Skeletal muscle satellite cell (primary cell): ENCODE results near the gene FGF6.

Experiments used
- H3K27me3 ChIP-seq: 2 replicates; pipeline ENCODE4 v1.7.0; 2013; ENCODE audit warnings: low read length; ENCODE audit not compliant: control insufficient read depth, insufficient read depth
- H3K36me3 ChIP-seq: 2 replicates; pipeline ENCODE4 v1.7.0; 2013; ENCODE audit warnings: mild to moderate bottlenecking, control low read depth, low read length; ENCODE audit not compliant: insufficient read depth
- H3K4me1 ChIP-seq: 2 replicates; pipeline ENCODE4 v1.7.0; 2013; ENCODE audit warnings: low read length; ENCODE audit not compliant: control insufficient read depth, insufficient read depth
- H3K4me2 ChIP-seq: 2 replicates; pipeline ENCODE4 v1.7.0; 2013; ENCODE audit warnings: mild to moderate bottlenecking, low read length
- H3K4me3 ChIP-seq: 2 replicates; pipeline ENCODE4 v1.7.0; 2013; ENCODE audit warnings: low read length
- H3K9ac ChIP-seq: 2 replicates; pipeline ENCODE4 v1.7.0; 2013; ENCODE audit warnings: mild to moderate bottlenecking, low read depth, low read length, moderate library complexity
- H3K9me3 ChIP-seq: replicated peaks from 2 replicates; pipeline ENCODE4 v1.7.0; 2013; ENCODE audit warnings: mild to moderate bottlenecking, control low read depth, low read length

Gene FGF6

DNA sequence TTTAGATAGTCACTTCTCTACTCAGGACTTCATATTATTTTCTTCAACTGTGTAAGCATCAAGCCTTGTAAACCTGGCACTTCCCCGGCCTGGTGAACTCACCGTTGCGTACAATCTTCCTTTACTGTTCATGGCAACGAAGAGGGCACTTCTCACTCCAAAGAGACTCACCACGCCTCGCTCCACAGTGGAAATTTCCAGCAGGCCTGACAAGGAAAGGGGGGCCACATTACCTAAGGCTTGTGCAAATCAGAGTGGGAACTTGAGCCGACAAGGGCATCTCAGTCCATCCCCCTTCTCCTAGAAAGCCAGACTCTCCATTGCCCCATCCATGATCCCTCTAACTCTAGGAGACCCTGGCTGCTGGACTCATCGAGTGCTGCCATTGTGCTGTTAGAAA, 1.6 kb downstream of the FGF6 start:
- no peak overlapping the region for H3K9ac ChIP-seq
- no peaks in the 10 kb centered on the region for H3K36me3 ChIP-seq

DNA sequence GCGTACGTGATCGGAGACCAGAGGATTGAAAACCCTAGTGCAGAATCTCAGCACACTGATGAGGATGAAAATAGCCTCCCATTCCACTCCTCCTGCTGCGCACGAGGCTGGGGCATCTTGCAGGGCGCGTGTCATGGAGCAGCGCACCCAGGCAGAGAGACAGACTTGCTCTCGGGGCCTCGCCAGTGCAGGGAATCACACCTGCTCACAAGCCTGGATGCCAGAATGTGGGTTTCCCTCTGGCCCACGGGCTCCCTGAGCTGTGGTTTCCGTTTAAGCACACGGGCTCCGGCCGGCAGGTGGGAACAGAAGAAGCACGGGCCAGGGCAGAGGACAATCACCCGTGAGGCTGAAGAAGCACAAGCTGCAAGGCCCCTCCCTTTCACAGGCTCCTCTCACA, 2.0 kb downstream of the FGF6 start:
- H3K4me3 ChIP-seq: no peak overlapping the region
- H3K4me2 ChIP-seq: no peak overlapping the region
- H3K36me3 ChIP-seq: no peaks in the 10 kb centered on the region
- H3K9me3 ChIP-seq: no peaks in the 10 kb centered on the region
- peaks cover 7% of the 10 kb centered on the region for H3K27me3 ChIP-seq
- peaks cover 4% of the 10 kb centered on the region for H3K4me1 ChIP-seq
- H3K9ac ChIP-seq: no peak overlapping the region

More for the DNA sequence above, 1.6 kb downstream of the FGF6 start:
- Histone ChIP-seq H3K27me3 (peaks cover 7% of the 10 kb centered on the region), H3K9me3 (no peaks in the 10 kb centered on the region), H3K4me2 (no peak overlapping the region), H3K4me3 (no peak overlapping the region), H3K4me1 (peaks cover 4% of the 10 kb centered on the region)

DNA sequence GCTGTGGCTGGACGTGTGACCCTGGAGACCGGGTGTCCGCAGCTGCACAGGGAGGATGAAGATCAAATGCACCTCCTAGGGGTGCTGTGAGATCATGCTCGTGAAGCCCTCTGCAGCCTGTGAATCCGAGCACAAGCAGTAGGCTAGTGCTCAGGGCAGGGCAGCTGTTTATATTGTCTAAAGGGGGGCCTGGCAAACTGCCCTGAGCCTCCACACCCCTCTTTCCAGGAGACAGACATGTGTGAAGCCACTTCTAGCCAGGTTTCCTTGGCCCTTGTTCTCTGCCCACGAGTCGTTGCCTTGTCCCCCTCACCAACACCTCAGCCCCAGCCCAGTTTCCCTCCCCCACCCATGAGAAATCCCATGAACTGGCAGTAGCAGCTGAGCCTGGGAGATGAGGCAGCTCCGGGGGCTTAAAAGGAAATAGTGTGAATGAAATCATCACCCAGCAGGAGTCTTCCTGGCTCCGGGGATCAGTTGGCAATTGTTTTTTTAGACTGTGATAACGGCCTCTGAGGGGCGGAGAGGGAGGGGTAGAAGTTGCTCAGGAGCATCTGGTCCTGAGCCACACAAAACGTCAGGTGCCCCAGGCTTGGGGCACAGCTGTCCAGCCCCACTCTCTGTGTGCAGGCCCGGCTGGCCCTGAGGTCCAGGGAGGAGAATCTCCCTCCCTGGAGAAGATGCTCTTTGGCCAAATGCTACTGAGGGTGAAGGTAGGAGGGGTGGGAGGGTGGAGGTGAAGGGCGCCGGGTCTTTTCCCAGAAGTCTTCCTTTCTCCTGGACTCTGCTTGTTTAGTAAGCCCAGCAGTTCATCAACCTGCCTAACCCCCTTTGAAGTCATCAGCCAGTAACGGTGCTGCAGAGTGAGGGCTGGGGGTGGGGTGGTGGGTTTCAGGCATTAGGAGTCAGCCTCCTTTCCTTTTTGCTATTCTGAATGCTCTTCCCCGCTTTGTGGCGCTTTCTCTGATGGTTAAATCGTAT, 4.0 kb downstream of the FGF6 start:
- H3K9me3 ChIP-seq: no peaks in the 10 kb centered on the region
- H3K27me3 ChIP-seq: peaks cover 3% of the 10 kb centered on the region
- no peaks in the 10 kb centered on the region for H3K36me3 ChIP-seq
- peak overlapping the region; percentile 17 for H3K4me2 ChIP-seq
- no peak overlapping the region for H3K4me3 ChIP-seq
- no peak overlapping the region for H3K9ac ChIP-seq
- peaks cover 4% of the 10 kb centered on the region for H3K4me1 ChIP-seq

DNA sequence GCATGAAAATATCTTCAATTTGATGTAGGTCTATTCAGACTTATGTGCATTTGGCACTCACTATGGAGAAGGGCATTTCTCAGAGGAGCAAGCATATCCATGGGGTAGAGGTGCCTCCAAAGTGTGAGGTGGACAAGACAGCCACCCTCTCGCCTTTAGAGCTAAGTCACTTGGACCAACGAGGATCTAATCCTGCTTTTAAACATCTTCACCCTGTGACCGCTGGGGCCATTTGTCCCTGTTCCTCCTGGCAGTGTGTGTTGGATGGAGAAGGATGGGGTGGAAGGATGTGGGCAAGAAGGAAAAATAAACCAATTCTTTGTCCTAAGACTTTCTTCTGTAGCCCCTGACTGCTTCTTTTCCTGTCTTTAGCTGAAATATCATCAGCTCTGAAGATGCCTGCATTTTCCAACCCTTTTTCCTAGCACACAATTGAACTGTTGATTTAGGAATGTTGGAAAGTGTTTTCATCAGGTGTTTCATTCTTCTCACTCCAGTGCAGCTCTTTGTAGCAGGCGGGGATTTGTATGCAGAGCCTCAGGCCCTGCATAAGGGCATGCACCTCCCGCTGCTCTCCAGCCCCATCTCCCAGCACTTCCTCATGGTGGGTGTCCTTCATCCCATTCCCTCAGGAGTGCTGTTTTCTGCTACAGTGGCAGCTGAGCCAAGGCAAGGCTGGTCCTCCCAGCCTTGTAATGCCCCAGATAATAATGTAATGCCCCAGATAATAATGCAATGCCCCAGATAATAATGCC, 5.3 kb downstream of the FGF6 start:
- Histone ChIP-seq H3K4me3 (no peak overlapping the region), H3K36me3 (no peaks in the 10 kb centered on the region), H3K4me2 (no peak overlapping the region), H3K9me3 (no peaks in the 10 kb centered on the region), H3K4me1 (peaks cover 4% of the 10 kb centered on the region), H3K9ac (no peak overlapping the region), H3K27me3 (peaks cover 3% of the 10 kb centered on the region)

DNA sequence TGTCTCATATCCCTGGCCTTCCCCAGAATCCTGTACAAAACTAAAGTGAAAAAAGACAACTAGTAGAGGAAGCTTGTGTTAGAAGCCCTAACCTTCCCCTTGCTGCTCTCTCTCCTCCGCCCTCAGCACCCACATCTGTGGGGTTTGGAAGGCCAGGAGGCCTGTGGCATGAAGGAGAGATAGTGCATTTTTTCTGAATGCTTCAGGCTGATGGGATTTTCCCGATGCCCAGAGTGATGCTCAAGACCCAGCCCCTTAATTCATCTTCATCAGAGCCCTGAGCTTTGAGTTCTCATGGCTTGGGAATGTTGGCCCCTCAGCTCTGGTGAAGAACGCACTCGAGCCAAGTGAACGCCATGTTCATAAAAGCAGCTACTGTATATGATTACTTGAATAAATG, 5.9 kb downstream of the FGF6 start:
- H3K4me3 ChIP-seq: no peak overlapping the region

DNA sequence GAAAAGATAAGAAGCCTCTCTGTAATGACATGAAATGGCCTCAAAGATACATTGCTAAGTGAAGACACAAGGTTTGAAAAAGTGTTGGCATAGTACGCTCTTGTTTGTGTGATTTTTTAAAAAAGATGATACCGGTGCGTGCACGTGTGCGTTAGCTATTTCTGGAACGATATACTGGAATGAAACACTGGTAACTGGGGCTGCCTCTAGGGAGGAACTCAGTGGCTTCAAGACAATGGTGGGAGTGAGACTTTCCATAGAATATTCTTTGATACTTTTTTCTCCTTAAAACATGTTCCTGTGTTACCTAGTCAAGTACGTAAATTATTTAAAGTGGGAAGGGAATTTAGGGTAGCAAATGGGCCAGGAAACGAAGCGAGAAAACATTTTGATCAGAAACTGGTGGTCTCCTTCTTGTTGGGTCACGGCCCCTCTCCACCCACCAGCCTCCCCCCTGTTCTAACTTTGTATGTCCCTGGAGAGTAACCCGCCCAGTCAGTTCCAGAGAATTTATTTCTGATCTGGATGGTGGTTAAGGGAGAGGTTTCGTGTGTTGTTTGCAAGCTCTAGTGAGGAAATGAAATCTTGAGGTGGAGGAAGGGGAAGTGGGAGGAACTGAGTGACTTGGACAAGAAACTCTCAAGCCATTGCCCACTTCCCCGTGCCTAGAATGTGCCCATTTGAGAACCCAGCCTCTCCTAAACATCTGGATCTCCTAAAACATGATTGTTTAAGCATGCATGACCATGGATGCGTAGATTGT, 6.6 kb downstream of the FGF6 start:
- Histone ChIP-seq H3K9ac (no peak overlapping the region), H3K4me3 (no peak overlapping the region), H3K36me3 (no peaks in the 10 kb centered on the region), H3K9me3 (no peaks in the 10 kb centered on the region), H3K27me3 (peaks cover 3% of the 10 kb centered on the region), H3K4me1 (peaks cover 4% of the 10 kb centered on the region), H3K4me2 (no peak overlapping the region)

More for the DNA sequence above, 5.9 kb downstream of the FGF6 start:
- H3K36me3 ChIP-seq: no peaks in the 10 kb centered on the region
- peaks cover 4% of the 10 kb centered on the region for H3K4me1 ChIP-seq
- H3K4me2 ChIP-seq: no peak overlapping the region
- peaks cover 3% of the 10 kb centered on the region for H3K27me3 ChIP-seq
- no peaks in the 10 kb centered on the region for H3K9me3 ChIP-seq
- H3K9ac ChIP-seq: no peak overlapping the region

DNA sequence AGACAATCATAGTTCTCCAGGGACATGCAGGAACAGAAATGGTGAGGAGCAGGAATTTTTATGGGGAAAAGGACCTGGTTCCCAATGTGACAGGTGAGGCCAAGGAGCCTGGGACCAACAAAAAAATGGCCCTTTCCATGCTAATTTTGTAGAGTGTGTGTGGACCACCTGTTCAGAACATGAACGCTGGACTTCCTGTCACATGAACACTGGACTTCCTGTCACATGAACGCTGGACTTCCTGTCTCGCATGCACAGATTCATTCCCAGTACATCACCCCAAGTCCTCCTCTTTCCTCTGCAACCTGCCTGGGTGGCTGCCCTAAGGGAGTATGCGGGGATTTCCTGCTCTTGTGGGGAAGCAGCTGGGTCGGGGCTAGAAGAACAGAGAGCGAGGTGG, 10.1 kb downstream of the FGF6 start:
- no peaks in the 10 kb centered on the region for H3K9me3 ChIP-seq
- H3K36me3 ChIP-seq: no peaks in the 10 kb centered on the region
- H3K9ac ChIP-seq: no peak overlapping the region
- peaks cover 20% of the 10 kb centered on the region for H3K27me3 ChIP-seq
- no peak overlapping the region for H3K4me3 ChIP-seq
- no peak overlapping the region for H3K4me2 ChIP-seq
- no peaks in the 10 kb centered on the region for H3K4me1 ChIP-seq

DNA sequence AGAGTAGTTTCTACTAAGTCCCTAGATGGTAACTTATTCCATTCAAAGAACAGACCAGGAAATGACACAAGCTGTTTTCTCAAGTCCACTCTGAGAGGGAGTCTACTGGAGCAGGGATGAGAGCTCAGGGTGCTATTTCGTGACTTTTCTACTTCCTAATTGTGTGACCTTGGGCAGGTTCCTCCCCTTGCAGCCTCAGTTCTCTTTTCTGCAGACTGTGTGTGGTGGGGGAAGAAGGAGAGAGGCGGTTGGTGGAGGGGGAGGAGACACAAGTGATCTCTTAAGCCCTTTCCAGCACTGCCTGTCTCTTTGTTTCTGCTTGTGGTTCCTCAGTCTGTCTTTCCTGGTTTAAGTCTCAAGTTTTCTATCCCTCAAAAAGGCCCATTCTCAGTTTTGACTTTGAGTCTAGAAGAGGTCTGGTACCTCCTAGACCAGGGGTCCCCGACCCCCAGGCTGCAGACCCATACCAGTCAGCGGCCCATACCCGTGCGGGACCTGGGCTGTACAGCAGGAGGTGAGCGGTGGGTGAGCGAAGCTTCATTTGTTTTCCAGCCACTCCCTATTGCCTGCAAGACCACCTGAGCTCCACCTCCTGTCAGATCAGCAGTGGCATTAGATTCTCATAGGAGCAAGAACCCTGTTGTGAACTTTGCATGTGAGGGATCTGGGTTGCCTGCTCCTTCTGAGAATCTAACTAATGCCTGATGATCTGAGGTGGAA, 10.7 kb downstream of the FGF6 start:
- H3K27me3 ChIP-seq: peaks cover 20% of the 10 kb centered on the region
- H3K36me3 ChIP-seq: no peaks in the 10 kb centered on the region
- no peak overlapping the region for H3K9ac ChIP-seq
- H3K4me2 ChIP-seq: no peak overlapping the region
- H3K4me3 ChIP-seq: no peak overlapping the region
- no peaks in the 10 kb centered on the region for H3K9me3 ChIP-seq
- no peaks in the 10 kb centered on the region for H3K4me1 ChIP-seq

DNA sequence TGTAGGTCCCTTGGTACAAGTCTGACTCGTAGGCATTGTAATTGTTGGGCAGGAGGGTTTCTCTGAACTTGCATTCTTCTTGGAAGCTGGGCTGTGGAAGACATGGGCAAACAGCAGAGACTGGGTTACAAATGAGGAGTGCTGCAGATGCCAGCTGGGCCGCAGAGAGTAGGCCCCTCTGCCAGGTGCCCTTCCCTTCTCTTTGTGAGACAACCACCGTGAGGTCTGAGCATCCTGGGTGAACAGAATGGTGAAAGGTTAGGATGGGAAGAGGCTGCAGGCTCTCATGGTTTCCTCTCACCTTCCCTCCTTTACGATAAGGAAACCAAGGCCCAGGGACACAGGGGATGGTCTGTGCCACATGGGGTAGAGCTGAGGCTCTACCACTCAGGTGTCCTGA, 11.3 kb downstream of the FGF6 start:
- Histone ChIP-seq H3K36me3 (no peaks in the 10 kb centered on the region), H3K9ac (no peak overlapping the region), H3K27me3 (peaks cover 19% of the 10 kb centered on the region), H3K4me2 (no peak overlapping the region), H3K9me3 (no peaks in the 10 kb centered on the region), H3K4me1 (no peaks in the 10 kb centered on the region), H3K4me3 (no peak overlapping the region)

DNA sequence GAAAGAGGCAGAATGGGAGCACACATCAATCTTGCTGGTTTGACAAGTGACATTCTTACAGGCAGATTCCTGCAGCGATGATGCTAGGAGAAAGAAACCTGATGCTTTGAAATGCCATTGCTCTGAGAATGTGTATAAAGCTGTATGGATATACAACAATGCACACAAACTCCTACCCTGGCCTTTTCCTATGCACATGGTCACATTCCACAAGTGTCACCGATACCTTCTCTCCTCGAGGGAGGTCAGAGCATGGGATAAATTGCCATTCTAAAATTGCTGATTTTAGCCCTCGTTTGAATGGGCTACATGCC, 11.9 kb downstream of the FGF6 start:
- no peaks in the 10 kb centered on the region for H3K9me3 ChIP-seq
- H3K4me1 ChIP-seq: no peaks in the 10 kb centered on the region
- H3K27me3 ChIP-seq: peaks cover 16% of the 10 kb centered on the region
- H3K36me3 ChIP-seq: no peaks in the 10 kb centered on the region
- H3K9ac ChIP-seq: no peak overlapping the region
- H3K4me2 ChIP-seq: no peak overlapping the region
- H3K4me3 ChIP-seq: no peak overlapping the region
